GM19395 (cell line): Measurements from ENCODE around the gene AIG1.
"Not testable (repeated sequence)": the region's sequence is repeated elsewhere in the genome, so short reads cannot be mapped to it uniquely, and the experiment has no call there.

ENCODE experiments used
- ATAC-seq: cut with Tn5 transposase; IDR thresholded peaks from one replicate; pipeline ENCODE4 v1.9.1; 2021; ENCODE audit warnings: mild to moderate bottlenecking, moderate library complexity; ENCODE audit not compliant: unreplicated experiment

The AIG1 gene

DNA sequence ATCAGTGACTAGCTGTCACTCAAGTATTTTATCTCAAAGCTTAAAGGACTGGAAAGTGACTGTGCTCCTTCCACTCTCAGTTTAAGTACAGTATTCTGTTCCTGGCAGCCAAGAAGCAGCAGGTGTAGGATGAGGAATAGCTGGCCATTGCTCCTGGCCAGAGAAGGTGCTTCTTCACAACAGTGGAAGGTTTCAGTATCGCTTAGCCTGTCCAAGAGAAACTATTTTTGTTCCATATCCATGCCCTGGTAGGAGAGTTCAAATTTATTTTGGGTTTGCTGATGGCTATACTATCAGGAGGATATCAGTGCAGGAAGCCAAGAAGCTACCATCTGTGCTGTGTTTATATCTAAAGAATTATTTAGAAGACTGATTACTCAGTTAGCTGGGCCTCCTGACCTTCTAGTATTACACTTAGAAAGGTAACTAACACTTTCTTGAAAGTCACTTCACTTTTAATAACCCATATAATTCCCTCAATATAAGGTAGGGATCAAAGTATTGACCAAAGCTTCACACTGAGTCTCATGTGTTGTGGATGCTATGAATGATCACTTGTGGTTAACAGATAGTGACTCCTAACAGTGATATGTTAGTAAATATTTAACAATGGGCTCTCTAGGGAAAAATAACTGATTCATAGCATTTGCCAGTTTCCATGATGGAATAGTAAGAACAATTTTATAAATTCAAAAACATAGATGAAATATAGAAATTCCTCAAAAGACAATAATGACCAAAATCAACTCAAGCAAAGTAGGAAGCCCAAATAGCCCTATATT is 99.9 kb downstream of the AIG1 start:
- no peak for ATAC-seq

DNA sequence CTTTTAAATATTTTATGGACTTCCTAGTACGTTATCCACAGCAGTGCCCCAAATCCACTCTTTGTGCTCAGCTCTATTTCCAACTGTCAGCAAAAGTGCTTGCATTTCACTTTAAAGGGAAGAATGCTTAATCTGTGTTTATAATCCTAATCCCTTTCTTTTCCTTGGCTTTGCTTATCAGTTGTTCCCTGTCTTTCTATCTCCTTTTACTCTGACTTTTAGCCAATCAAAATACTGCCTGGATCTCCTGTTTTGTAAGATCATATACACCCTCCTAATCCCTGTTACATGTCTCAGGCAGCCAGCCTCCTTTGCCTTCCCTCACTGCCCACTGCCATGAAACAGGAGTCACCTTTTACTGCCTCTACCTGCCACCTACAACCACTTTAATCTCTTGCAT is 102.9 kb downstream of the AIG1 start:
- no peak for ATAC-seq

DNA sequence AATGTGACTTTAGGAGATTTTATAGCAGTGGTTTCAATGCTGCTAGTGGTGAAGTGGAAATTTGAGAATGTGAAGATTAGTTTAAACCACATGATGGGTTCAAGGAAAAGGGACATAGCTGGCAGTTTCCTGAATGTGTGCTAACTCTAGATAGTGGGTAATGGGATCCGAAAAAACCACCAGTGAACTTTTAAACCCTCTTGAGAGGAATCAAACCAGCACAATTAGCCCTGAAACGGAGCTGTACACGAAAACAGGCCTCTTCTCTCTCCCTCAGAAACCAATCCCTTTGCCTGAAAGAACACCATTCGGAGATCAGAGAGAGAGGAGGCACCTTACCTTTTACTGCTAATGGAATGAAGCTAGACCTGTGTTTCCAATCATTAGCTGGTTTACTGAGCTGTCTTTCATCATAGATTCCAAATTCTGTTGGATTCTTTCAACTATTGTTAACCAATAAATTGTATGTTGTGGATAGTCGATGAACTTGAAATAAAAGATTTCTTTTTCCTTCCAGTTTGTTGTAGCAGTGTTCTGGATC is 103.9 kb downstream of the AIG1 start:
- ATAC-seq: no peak

DNA sequence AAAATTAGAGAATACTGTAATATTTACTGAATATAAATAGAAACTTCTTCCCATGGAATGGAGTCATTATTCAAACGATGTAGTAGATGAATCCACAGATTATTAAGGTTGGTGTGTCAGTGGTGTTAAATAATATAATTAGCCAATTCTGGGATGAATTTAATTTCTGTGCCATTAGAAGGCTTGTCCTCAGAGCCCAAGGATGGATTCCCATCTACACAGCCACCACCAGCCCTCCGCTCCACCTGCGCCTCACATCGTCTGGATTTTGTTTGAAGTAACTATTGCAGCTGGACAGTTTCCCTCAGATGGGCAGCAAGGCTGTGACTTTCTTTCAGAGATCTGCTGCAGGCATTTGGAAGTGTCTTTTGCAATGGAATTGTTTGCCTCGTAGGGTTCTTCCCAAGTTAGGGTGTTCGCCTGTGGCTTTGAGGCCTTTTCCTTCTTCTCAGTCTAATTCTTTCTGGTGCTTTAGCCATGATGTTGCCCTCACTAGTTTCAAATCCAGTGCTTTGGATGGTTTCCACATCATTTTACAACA is 104.7 kb downstream of the AIG1 start:
- ATAC-seq: no peak

DNA sequence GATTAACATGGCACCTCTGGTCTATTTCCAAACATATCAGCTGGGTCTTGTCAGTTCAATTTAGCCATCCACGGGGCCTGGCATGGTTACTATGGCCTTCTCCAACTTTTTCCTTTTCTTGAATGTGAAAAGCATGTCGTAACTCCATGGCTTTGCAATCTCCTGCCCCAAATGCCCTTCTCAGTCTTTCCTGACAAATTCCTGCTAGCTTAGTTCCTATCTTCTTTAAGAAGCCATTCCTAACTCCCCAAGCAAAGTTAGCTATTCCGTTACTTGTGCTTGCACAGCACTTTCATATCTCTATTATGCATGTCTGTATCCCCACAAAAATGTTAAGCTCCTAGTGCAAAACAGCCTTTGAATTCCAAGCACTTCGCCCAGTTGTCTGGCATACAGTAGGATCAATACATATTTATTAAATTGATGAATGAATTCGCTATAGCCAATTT is 105.6 kb downstream of the AIG1 start:
- no peak for ATAC-seq

DNA sequence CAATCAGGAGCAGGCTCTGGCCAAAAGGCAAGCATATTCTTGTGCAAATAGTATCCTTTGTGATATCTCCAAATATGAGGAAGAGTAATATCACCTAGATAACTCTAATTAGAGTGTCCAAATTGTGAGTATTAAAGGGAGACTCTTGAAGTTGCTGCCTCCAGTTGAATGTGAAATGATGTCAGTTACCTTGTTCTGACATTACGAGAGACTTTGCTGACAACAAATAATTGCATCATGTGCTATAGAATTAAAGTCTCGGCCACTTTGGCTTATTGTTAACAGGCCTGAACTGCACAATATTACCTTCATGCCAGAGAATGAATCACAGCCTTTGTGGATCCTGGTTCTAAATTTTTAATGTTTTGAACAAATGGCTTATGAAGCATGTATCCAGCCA is 106.5 kb downstream of the AIG1 start:
- ATAC-seq: no peak

DNA sequence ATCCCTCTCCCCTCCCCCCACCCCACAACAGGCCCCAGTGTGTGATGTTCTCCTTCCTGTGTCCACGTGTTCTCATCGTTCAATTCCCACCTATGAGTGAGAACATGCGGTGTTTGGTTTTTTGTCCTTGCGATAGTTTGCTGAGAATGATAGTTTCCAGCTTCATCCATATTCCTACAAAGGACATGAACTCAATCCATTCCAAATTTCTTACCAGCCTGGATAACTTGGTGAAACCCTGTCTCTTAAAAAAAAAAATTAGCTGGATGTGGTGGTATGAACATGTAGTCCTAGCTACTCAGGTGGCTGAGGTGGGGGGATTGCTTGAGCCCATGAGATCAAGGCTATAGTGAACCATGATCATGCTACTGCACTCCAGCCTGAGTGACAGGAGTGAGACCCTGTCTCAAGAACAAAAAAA is 107.7 kb downstream of the AIG1 start:
- ATAC-seq: not testable (repeated sequence)

DNA sequence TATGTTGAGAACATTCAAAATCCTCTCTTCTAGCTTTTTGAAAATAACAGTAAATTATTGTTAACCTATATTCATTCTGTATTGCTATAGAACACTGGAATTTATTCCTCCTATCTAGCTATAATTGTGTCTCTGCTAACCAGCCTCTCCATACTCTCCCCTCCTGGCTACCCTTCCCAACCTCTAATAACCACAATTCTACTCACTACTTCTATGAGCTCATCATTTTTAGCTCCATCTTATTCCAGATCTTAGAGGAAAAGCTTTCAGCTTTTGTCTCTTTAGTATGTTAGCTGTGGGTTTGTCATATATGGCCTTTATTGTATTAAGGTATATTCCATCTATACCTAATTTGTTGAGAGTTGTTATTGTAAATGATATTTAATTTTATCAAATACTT is 108.8 kb downstream of the AIG1 start:
- no peak for ATAC-seq

DNA sequence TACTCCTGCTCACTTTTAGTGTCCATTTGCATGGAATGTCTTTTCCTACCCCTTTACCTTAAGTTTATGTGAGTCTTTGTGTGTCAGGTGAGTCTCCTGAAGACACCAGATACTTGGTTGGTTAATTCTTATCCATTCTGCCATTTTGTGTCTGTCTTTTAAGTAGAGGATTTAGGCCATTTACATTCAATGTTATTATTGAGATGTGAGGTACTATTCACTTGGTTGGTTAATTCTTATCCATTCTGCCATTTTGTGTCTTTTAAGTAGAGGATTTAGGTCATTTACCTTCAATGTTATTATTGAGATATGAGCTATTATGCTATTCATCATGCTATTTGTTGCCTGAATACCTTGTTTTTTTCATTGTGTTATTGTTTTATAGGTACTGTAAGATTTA is 113.8 kb downstream of the AIG1 start:
- ATAC-seq: no peak

DNA sequence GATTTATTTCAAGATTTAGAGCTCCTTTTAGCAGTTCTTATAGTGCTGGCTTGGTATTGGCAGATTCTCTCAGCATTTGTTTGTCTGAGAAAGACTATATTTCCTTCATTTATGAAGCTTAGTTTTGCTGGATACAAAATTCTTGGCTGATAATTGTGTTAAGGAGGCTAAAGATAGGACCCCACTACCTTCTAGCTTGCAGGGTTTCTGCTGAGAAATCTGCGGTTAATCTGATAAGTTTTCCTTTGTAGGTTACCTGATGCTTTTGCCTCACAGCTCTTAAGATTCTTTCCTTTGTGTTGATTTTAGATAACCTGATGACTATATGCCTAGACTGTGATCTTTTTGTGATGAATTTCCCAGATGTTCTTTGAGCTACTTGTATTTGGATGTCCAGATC is 114.3 kb downstream of the AIG1 start:
- ATAC-seq: no peak

DNA sequence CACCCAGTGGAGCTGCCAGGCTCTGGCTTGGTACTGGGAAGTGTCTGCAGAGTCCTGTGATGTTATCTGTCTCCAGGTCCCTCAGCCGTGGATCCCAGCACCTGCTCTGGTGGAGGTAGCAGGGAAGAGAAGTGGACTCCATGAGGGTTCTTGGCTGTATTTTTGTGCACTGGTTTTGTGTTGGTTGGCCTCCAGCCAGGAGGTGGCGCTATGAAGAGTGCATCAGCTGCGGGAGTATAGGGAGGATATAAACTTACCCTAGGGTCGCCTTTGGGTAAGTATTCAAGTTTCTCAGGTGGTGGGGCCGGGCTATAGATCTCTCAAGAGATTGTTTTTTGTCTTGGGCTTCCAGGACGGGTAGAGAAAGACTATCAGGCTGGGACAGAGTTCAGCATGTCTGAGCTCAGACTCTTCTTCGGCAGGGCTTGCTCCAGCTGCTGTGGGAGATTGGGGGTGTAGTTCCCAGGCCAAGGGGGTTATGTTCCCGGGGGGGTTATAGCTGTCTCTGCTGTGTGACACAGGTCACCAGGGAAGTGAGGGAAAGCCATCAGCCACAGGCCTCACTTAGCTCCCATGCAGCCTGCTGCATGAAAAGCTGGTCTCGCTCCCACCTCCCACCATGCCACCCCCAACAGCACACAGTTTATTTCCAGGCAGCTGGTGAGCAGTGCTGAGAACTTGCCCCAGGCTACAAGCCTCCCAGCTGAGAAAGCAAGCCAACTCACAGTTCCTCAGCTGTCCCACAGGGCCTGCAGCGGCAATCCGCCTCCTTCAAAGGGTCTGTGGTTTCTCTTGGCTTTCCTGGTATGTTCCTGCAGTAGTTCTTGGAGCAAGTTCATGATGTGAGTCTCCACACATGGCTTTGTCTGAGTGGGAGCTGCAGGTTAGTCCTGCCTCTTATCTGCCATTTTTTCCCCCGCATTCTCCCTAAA is 115.7 kb downstream of the AIG1 start:
- ATAC-seq: no peak

DNA sequence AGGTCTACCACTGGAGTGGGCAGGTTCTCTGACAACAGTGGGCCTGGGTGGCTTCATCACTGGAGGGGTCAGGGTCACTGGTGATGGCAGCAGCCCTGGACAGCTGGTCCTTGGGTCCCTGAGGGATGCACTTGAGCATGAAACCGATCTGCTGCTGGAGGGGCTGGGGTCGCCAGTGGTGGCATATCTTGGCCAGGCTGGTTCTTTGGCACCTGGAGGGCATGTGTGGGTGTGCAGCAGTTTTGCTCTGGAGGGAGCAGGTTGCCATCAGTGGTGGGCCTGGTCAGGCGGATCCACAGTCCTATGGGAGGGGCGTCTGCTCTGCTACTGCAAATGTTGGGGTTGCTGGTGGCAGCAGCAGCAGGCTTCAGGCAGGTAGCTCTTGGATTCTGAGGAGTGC is 117.0 kb downstream of the AIG1 start:
- no peak for ATAC-seq

DNA sequence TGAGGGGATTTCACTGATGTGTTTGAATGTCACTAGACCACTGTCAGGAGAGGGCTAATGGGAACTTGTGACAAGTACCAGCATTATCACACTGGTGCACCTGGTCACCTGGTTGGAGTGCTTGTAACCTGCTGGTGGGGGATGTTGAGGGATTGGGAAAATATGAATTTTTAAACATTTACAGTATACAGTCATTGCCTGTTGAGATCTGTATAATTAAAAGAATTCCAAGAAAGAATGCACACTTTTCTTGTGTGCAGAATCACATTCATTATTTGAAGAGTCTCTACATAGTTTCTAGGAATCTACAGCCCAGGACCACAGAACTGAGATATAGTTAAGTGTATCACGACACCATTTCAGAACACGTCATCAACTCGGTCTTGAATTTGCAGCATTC is 118.4 kb downstream of the AIG1 start:
- ATAC-seq: no peak

DNA sequence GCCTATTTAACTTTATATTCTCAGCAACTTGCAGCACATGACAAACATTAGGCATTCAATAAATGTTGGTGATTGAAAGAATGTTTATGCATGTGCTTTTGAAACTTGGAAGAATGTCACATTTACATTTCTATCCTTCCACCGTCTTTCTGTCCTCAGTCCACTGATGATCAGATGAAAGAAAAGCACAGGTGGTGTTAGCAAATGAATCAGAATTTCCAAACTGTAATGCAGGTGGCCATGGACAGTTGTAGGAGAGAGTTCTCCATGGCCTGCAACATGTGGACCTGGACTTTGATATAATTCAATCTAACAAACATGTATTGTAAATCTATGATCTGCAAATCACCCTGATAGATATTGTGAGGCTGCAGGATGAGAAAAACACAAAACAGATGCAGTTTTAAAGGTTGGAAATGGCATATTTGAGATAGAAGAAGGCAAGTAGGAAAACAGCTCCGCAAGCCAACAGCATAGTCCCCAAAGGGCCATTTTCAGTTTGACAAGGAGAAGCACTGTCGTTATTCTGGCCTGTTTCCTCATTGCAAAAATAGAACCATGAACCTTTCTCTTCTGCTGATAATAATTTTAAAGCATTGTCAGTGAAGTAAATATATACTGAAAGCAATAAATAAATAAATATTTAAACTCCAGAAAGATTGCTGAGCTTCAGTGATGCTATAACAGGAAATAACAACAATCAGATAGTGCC is 119.4 kb downstream of the AIG1 start:
- ATAC-seq: no peak

DNA sequence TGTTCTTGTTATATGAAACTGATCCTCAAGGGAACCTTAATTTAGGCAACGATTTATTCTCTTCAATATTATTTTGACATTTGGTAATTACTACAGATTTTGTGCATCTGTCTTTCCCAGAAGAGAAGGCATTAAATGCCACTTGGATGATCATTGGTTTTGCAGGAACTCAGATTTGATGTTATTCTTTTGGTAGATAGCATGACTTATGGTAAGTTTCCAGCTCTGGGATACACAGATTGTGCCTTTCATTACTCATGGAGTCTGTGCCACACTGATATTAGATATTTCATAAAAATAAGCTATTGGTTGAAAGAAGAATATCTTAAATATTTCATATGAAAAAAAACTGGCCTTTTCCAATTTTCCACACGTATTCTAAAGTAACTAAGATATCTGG is 120.1 kb downstream of the AIG1 start:
- no peak for ATAC-seq

DNA sequence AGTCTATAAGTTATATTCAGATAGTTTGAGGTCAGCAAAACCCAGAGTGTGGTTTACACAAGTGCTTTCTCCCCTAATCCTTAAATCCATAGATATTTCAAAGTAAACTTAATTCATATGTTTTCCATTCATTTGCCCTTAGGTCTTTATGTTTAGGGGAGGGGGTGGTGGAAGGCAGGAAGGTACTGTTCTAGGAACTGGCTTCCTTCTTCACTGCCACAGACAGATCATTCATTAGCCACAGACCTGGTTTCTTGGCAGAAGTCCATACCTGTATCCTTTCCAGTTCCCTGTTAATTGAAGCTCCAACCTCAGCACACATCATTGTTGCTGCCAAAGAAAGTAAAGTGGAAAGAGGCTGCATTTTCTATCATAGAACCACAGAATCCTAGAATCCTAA is 123.0 kb downstream of the AIG1 start:
- no peak for ATAC-seq

DNA sequence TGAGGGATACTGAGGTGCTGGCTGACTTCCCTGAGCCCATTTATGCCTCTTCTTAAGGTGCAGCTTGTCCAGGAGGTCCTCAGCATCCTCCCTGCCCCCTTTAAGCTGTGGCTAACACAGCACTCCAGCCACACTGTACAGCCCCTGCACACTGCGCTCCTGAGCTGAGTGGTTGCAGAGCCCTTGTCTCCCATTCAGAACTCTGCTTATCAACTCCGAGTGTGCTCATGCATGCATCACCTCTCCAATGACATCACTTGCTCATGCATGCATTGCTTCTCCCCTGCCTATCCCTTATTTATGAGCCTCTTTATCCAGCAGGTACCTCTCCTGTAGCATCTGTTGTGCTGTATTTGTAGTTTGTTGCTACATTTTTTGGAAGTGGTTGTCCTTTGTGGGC is 124.6 kb downstream of the AIG1 start:
- ATAC-seq: no peak

DNA sequence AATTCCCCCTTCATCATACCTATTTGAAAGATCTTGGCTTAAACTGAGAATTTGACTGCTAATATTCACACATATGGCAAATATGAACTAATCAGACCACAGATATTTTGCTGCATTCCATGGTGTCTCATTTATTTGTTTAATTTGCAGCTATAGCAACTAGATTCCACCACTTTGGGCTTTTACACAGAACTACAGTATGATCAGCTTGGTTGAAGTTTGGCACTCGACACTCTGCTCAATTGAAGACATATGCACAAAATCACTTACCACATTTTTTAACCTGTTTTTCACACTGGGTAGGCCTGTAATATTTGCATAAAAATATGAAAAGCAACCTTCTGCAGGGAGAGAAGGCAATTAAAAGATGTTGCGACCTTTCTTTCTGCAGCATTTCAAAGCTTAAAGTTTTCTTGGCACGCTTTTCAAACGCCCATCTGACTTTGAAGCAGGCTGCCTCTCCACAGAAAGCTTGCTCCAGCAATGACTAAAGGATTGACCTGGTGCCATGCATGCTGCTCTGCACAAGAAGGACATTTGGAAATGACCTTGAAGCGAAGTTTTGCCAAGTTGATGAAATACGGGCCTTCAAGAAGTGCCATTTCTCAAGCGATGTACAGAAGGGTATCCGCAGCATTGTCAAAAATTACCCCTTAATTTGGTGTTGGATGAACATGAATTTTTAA is 126.7 kb downstream of the AIG1 start:
- no peak for ATAC-seq

DNA sequence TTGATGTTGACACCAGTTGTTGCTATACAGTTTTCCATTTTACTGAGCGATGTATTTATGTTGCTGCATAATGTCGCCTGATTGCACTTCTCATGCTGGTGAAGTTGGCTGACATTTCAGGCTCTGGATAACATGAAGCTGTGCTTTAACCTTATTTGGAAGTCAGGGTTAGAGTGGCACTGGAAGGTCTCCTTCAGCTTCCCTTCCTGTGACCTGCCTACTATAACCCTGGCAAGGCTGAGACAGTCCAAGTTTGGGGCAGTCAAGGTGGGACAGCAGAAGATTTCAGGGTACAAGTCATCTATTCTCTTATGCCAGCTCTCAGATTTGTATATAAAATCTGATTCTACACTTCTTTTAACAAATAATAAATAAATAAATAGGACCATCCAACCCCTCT is 127.6 kb downstream of the AIG1 start:
- no peak for ATAC-seq

DNA sequence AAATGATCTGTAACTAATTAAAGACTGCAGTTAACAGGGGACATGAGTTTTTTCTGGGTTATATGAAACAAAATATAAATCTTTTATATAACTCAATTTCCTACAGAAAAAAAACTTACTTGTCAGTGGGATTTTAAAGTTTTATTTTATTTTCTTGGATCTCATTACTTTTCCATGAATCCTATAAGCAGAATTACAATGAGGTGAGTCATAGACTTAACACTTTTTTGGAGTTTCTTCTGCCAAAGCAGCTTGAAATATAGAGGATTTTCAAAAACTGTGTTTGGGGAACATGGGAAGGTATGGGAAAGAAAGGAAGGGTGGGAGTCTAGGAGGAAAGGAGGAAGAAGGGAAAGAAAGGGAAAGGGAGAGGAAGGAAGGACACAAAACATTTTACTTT is 130.7 kb downstream of the AIG1 start:
- no peak for ATAC-seq
